GOT3 (cell line): ENCODE measurements around the gene MT2A.

Experiments
- DNase-seq: peaks from one replicate; lab custom pipeline; 2025; ENCODE audit warnings: mixed read lengths; lab: John Stamatoyannopoulos, UW

The MT2A gene

DNA sequence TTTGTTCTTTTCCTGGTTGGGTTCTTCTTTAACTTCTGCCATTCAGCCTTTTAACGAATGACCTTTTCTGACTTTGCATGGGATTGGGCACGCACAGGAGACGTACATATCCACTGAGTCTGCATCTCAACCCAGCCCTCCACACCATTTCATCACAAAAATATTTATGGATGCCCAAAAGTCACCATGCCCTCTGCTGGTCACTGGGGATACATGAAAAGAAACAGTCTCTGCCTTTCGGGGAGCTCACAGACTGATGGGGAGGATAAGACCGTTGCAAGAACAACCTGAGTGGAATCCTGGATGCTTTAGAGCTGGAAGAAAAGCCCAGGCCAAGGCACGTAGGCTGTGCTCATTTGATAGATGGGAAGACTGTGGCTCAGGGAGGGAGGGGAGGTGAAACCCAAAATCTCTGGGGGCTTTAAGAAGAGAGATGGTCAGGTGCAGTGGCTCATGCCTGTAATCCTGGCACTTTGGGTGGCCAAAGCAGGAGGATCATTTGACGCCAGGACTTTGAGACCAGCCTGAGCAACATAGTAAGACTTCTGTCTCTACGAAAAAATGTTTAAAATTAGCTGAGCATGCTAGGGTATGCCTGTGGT, 7.9 kb upstream of the MT2A start:
- no peak for DNase-seq

DNA sequence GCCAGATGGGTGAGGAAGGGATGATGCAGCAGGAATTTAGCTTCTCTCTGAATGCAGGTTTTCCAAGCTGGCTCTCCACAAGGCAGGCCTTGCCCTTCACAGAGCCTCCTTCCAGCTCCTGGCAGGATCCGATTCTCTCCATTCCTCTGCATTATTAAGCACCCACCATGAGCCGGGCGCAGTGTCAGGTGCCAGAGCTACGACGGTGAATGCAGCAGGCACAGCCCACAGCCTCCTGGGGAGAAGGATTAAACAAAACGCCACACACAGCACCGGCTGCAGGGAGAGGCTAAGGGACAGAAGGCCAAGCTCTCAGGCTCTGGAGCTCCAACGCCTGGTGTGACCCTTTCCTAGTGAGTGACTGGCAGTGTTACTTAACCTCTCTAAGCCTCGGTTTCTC, 7.1 kb upstream of the MT2A start:
- DNase-seq, result no peak

DNA sequence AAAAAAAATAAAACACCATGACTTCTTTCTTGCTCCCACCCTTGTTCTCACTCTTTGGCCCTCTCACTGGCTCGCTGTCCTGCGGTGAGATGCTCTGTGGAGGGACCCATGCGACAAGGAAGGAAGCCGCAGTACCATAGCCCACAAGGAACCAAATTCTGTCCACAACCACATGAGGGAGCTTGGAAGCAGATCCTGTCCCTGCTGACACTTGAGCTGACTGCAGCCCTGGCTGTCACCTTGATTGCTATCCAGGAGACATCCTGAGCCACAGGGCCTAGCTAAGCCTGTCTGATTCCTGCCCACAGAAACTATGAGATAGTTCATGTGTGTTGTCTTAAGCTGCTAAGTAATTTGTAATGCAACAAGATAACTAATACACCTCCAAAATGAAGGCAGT, 4.8 kb upstream of the MT2A start:
- DNase-seq, result no peak

DNA sequence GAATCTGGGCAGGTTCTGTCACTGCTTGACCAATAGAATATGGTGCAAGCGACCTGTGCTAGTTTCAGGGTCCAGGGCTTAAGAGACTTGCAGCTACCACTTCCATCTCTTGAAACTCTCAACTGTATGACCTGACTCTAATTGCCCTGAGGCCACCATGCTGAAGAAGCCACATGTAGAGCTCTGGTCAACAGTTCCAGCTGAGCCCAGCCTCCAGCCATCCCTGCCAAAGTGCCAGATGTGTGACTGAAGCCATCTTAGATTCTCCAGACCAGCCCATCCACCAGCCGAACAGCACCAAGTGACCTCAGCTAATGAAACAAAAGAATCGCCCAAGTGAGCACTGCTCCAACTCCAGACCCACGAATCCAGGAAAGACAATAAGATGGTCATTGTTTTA, 3.4 kb upstream of the MT2A start:
- DNase-seq, result no peak

DNA sequence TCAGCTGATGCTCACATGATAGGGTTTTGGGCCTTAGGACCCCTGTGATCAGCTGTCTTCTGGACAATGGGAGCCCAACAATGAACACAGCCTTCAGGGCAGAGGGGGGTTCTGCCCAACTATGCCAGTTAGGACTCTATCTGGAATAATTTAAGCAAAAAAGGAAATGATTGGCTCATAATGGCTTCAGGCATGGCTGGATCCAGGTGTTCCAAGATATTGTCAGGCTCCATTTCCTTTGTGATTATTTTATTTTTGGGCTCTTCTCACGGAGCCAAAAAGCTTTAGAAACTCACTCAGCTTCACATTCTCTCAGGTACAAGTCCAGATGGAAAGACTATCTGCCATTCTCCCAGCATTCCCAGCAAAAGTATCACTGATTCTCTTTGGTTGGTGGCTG, 2.9 kb upstream of the MT2A start:
- DNase-seq, result no peak

DNA sequence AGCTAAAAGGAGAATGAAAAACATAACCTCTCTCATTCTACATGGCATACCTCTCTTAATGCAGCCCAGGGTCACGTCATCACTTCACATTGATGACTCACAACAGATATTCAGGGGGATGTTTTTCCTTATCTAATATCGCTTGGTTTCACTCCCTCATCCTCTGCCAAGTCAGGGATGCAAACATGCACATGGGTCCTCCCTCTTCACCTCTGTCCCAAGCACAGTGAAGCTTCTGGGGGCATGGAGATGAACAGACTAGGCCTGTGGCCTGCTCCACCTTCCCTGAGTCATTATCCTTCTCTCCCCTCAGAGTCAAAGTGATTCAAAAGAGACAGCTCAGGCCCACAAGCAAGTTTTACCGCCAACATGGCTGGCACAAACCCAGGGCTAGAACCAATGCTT, 2.3 kb upstream of the MT2A start:
- no peak for DNase-seq

DNA sequence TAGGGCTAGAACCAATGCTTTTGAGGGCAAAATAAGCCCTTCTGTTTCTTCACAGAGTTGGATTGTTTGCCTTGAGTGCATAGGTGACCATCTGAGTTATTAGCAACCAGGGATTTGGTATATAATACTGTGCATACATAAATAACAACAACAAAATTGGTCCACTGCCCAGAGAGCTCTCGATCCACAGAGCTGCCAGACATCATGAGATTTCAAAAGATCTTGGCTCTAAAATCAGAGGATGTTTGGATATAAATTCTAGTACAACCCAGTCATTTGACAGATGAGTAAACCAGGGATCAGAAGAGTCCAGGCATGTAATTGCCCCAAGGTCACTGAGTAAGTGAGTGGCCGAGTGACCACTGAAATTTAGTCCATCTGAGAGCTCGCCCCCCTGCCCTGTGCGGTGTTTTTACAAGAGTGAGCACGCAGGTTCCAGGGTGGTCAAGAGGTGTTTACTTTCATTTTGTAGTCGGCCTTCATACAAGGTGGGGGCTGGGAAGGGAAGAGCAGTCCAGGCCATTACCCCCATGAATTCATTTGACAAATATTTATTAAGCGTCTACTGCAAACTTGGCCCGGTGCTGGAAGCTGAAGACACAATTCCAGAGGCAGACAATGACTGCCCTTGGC, 1.8 kb upstream of the MT2A start:
- DNase-seq, result no peak

DNA sequence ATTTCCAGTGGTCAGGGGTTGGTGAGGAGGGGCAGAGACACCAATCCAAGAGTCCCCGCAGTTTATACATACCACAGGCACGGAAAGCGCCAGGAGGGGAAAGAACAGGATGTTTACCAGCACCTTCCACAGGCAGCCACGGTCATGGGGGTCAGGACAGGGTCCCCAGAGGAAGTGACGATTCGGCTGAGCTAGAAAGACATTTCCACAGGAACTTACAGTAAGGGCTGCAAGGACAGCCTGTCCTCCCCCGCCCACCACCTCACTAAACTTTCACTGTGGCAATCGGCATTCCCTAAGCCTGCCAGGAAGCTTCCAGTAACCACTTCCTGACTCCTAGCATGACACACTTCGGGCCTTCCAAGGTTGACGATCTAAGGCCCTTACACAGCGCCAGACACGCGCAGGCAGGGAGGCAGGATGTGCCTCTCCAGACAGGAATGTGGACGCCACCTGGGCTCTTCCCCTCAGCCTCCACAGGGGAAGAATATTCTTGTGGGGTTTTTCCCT, 1.2 kb upstream of the MT2A start:
- peak; percentile 60 for DNase-seq

DNA sequence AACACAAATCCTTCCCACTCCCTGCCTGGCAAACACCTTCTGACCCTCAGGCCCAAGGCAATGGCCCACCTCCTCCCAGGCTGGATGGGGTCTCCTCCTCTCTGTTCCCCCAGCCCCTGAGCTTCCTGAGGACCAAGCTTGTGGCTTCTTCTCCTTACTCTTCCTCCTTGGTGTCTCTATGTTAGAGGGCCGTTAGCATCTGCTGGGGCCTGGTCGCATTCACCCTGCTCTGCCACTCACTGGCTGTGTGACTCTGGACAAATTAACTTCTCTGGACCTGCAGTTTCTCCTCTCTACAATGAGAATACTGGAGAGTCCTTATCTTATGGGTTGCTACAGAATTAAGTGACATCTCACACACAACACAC, 725 bp upstream of the MT2A start:
- no peak for DNase-seq

DNA sequence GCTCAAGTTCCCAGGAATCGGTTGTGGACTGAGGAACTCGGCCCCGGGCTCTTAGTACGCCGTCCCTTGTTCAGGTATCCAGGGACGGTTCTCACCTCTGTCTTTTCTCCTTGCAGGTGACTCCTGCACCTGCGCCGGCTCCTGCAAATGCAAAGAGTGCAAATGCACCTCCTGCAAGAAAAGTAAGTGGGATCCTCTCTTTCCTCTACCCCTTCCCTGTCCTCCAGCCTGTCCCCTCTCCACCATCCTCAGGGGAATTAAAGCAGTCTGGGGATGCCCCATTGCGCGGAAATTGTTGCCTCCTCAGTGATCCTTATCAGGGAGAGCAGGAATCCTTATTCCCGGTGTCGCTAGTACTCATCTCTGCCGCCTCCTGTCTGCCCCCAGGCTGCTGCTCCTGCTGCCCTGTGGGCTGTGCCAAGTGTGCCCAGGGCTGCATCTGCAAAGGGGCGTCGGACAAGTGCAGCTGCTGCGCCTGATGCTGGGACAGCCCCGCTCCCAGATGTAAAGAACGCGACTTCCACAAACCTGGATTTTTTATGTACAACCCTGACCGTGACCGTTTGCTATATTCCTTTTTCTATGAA, 585 bp downstream of the MT2A start:
- no peak for DNase-seq

DNA sequence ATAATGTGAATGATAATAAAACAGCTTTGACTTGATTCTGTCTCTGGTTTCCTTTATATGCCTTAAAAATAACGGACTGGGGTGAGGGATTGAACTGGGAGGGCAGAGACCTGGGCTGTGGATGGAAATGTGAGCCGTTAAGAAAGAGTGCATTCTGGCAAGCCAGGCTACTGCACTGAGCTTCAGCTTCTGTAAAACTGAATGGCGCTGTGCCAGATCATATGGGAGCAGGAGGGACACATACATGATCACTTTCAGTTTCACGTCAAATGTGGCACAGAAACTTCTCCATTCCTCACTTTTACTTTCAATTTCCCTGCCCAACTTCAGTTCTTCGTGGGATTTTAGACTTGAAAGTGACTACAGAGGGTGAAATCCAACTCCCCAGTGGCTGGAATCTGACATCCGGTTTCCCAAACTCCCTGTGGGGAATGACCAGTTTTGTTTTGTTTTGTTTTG, 1.1 kb downstream of the MT2A start:
- DNase-seq, result no peak

DNA sequence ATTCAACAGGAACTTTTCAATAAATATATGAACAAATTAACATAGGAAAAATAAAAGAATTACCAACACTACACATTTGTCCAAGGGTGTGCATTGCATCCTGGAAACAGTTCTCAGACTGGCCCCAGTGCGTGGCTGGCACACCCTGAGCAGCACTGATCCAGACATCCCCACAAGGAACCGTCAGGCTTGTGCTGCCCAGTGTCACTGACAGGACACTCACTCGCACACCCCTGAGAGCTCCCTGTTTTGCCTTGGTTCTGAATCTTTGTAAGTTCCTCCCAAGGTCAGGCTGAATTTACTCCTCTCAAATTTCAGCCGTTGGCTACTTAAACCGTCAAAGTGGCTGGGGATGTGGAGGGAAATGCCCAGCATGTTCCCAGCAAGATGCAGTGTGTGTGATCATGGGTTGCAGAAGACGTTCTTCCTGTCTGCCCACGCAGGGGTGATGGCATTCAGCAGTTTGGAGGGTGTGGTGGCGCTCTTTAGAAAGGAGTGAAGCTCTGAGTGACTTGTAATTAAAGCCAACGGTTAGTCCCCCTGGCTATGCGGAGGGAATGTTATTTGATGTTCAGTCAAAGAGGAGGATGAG, 1.7 kb downstream of the MT2A start:
- no peak for DNase-seq

DNA sequence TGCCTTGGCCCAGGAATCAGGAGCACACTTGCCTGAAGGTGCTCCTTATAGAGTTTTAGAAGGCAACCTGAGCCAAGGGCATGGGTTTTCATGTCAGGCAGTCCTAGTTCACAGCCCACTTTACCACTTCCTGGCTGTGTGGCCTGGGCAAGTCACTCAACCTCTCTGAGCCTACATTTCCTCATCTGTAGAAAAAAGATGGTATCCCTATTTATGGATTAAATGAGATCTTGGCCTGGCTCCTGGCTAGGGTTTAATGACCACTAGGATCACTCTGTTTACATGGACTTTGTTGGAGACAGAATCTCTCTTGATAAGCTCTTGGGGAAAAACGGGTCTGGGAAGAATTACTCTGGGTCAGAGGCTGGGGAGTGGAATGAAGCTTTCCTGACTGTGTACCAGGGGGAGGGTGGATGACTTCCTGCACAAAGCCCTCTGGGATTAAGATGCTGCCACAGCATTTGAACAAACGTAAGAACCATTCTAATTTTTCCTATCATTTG, 2.3 kb downstream of the MT2A start:
- DNase-seq, result no peak

DNA sequence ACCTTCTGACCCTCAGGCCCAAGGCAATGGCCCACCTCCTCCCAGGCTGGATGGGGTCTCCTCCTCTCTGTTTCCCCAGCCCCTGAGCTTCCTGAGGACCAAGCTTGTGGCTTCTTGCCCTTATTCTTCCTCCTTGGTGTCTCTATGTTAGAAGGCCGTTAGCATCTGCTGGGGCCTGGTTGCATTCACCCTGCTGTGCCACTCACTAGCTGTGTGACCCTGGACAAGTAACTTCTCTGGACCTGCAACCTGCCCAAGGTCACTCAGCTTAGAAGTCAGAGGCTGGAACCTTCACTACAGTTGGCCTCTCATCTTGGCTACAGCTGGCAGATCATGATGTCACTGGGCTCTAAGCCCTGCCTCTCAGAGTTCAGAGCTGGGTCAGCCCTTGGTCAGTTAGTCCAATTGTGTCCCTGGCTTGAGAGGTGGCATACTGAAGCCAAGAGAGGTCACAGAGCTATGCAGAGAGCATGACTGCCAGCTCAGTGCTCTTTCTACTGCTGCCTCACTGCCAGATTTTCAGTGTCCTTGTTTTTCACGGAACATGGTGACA, 3.0 kb downstream of the MT2A start:
- DNase-seq, result no peak

DNA sequence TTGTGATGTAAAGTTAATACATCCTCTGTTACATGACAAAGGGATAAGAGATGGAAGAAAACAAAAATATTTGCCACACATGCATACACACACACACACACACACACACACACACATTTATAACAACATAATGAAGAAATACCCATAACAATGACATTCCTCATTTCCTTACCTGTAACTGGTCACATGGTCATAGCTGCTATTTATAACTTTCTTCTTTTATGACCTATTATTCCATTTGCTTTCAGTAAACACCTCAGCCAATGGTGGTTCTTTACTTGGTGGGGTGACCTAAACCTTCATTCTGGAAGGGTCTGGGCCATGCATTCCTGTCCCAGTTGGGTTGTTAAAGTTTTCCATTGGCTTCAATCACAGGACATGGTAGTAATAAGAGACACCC, 5.3 kb downstream of the MT2A start:
- DNase-seq, result no peak

DNA sequence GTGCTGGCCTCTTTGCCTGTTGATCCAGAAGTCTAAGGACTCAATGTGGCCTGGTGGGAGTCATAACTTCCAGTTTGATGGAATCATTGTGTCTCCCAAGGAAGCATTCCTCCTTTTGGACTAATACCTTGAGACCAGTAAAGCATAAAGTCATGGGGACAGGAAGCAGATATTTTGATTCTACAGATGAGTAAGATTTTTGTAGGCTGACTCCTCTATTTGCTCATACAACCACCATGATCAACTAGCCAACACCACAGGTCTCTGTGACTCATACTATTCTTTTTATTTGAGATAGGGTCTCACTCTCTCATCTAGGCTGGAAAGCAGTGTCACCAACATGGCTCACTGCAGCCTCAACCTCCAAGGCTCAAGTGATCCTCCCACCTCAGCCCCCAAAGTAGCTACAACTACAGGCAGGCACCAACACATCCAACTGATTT, 6.2 kb downstream of the MT2A start:
- no peak for DNase-seq

DNA sequence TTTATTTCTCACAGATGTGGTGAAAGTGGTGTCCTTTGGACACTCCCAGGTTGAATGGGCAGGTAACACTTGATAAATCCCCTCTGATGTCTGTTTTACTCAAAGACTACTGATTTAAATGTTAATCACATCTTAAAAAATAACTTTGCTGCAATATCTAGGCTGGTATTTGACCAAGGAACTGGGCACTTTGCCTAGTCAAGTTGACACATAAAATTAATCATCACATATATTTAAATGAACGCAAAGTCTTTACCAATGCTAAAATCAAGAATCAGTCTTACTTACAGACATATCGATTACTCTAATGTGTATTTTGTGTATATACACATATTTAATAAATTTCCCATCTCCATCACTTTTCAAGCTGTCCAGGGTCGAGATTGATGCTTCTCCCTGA, 7.0 kb downstream of the MT2A start:
- no peak for DNase-seq

DNA sequence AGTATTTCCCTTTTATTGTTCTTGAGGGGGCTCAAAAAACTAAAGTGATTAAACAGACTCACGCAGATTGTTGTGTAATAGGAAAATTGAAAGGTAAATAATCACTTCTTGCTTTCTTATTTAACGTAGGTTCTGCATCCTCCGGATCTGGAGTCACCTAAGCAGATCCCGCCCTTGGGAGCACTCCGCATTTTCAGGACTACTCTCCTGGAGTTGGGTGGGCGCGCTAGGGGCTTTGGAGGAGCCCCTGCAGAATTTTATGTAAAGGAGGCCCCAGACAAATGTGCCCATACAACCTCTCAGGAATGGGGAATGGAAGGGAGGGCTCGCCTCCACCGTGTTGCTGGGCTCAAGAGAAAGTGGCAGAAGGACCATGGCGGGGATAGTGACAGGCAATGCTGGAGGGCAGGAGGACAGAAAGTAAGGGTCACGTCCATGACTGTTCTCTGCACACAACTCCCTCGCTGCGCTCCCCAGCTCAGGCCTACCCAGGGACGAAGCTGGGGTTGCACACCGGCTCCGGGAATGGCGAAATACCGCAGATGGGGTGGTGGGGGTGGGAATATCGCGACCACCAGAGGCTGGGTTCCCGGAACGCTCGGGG, 8.3 kb downstream of the MT2A start:
- no peak for DNase-seq

DNA sequence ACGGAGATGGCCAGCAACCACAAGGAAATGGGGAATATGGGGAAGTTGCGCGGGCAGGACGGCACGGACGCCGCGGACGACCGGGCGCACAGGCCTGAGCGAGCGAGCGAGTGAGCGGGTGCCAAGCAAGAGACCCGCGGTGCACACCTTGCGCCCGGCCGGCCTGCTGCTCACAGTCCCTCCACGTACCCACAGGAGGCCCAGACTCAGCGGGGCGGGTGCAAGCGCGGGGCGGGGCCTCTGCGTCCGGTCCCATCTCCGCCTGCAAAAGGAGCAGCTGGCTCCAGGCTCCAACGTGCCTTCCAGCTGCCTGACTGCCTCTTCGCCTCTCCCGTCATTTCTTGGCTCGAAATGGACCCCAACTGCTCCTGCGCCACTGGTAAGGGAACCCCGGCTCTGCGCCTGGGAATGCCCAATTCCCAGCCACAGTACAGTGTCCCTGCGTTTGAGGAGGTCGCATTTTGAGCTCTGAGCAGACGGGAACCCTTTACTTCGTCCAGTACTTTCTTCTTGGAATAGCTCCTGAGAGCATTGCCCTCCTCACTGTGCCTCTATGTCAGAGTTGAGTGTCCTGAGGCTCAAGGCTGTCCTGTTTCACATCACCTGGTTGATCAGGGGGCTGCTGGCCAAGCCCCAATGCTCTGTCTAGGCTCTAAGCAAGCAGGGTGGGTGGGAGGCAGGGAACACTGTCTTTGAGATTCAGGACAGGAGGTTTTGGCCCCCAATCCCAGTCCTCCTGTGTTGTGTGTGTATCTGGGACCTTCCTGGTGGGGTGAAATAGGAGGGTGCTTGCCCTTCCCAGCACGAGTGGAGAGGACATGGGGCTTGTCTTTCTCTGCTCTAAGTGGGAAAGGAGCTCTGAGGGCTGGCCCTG, 9.1 kb downstream of the MT2A start:
- no peak for DNase-seq

DNA sequence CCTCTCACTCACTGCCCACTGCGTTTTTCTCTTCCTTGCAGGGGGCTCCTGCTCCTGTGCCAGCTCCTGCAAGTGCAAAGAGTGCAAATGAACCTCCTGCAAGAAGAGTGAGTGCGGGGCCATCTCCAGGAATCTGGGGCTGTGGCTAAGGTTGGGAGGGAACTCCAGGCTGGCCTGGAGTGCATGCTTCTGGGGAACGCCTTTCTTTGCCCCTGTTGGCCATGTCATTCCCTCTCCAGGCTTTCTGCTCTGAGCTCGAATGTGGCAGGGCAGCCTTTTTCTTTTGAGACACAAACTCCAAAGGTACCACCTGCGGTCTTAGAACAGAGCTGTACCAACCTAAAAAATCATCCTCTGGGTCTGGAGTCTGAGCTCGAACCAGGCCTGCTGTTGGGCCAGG, 9.8 kb downstream of the MT2A start:
- no peak for DNase-seq

DNA sequence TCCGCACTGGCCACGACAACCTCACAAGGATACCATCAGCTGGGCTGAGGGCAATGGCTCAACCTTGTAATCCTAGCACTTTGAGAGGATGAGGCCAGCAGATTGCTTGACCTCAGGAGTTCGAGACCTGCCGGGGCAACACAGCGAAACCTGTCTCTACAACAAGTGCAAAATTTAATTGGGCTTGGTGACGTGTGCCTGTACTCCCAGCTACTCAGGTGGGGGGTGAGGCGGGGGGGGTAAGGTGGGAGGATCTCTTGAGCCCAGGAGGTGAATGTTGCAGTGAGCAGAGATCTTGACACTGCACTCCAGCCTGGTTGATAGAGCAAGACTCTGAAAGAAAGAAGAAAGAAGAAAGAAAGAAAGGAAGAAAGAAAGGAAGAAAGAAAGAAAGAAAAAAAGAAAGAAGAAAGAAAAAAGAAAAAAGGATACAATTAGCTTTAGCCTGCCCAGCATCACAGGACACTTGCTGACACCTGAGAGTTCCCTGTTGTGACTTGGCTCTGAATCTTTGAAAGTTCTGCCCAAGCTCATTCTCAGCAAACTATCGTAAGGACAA, 12.0 kb downstream of the MT2A start:
- DNase-seq, result no peak
